MCF 10A (cell line): ENCODE measurements around the gene GSE1. TPM values are rescaled to one million over a fixed set of nuclear protein-coding genes. Genes with fewer than 3 reads are reported as not detected.

Source experiments
- BruUV-seq: library from RNA; stranded (reverse); fragments of 400-500 nt; replicated peaks from 2 replicates; lab custom pipeline; 2021; lab: Mats Ljungman, UMichigan
- CTCF ChIA-PET: fragments of 300-600 bp; sonication (Branson Sonifier 250); formaldehyde crosslinking; extraction: SDS; loops from one replicate; lab custom pipeline; 2021; ENCODE audit warnings: antibody characterized with exemption, inconsistent platforms; lab: Yijun Ruan, JAX
- POLR2A ChIA-PET: fragments of 300-600, 350-650 bp; sonication (Branson Sonifier 250); formaldehyde crosslinking; extraction: SDS; loops from one replicate; lab custom pipeline; 2020; ENCODE audit warnings: antibody characterized with exemption, inconsistent platforms; lab: Yijun Ruan, JAX
- DNase-seq: peaks from one replicate; pipeline ENCODE4 v3.0.0-alpha.2; 2018; ENCODE audit not compliant: unreplicated experiment
- H3K27ac Mint-ChIP-seq: one replicate; pipeline ENCODE4 v1.8.0; 2022; ENCODE audit warnings: mild to moderate bottlenecking, low read depth, mixed read lengths; ENCODE audit not compliant: unreplicated experiment
- H3K27me3 Mint-ChIP-seq: one replicate; pipeline ENCODE4 v1.8.0; 2022; ENCODE audit warnings: mixed read lengths; ENCODE audit not compliant: insufficient read depth, unreplicated experiment
- H3K36me3 Mint-ChIP-seq: one replicate; pipeline ENCODE4 v1.8.0; 2022; ENCODE audit warnings: mild to moderate bottlenecking, moderate library complexity, mixed read lengths; ENCODE audit not compliant: insufficient read depth, unreplicated experiment
- H3K4me1 Mint-ChIP-seq: one replicate; pipeline ENCODE4 v1.8.0; 2022; ENCODE audit warnings: mixed read lengths; ENCODE audit not compliant: insufficient read depth, unreplicated experiment
- H3K4me3 Mint-ChIP-seq: one replicate; pipeline ENCODE4 v1.8.0; 2022; ENCODE audit warnings: mild to moderate bottlenecking, moderate library complexity, mixed read lengths; ENCODE audit not compliant: unreplicated experiment
- H3K9me3 Mint-ChIP-seq: one replicate; pipeline ENCODE4 v1.8.0; 2022; ENCODE audit warnings: mixed read lengths; ENCODE audit not compliant: unreplicated experiment
- CTCF ChIP-seq: fragments of 200-600 bp; IDR thresholded peaks from one replicate; pipeline ENCODE4 v1.8.0; 2022; ENCODE audit warnings: antibody characterized with exemption, mild to moderate bottlenecking; ENCODE audit not compliant: unreplicated experiment
- intact Hi-C: fragments of 100-400 bp; cut with micrococcal nuclease; formaldehyde crosslinking; loops from 2 replicates; pipeline ENCODE4 v1.14.1; 2022
- total RNA-seq: library from RNA; stranded (reverse); gene quantifications from 2 replicates; pipeline ENCODE4 v1.2.3, GENCODE V29; 2022

Gene GSE1
- total RNA-seq, 1 experiment from 2014 or later, result 52.9 TPM

- POLR2A ChIA-PET, result no interaction called here
- no peak for DNase-seq
- Mint-ChIP-seq H3K27me3 (no peaks in the 10 kb centered on the region), H3K4me1 (peaks cover 8% of the 10 kb centered on the region), H3K27ac (no peak overlapping the region), H3K4me3 (no peak overlapping the region), H3K36me3 (peaks cover 13% of the 10 kb centered on the region), H3K9me3 (no peaks in the 10 kb centered on the region)
- TF ChIP-seq CTCF, result no peak
- intact Hi-C loops, result no loop called here
- CTCF ChIA-PET, result interaction anchor here (0.6 kb wide), 1 partner anchor 15 kb away, joined by 4 read pairs; no protein-coding TSS in a partner anchor
- no TSS peak for BruUV-seq
These were observed 47.8 kb upstream of the GSE1 start for GRCh38 chr16:85565340-85565739.

DNA sequence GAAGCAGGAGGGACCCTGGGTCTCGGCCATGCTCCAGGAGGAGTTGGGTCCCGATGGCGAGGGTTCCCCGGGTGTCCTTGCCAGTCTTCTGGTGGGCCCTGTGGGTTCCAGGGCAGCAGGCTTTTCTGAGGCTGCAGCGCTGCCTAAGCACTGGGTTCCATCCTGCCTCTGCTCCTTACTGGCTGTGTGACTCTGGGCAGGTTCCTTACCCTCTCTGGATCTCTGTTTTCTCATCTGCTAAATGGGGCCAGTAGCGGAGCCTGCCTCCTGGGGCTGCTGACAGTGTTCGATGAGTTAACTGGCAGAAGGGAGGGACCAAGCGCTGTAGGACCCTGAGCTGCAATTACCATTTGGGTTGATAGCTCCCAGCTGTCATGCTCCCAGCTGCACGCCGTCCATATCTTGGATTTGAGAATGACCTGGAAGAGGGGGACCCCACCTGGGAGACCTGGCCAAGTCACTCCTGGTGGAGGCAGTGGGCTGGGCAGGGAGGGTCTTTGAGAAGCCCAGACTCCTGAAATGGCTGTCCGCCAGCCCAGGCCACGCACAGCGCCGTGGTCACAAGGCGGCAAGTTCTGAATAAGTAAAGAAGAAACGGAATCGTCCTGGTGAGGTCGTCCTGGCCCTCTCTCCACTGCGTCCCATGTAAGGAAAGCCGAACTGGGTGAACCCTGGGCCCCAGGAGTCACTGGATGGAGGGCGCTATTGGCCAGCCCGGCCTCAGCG lies 47.2 kb upstream of the GSE1 start:
- DNase-seq, result no peak
- no peak overlapping the region for H3K27ac Mint-ChIP-seq
- peaks cover 17% of the 10 kb centered on the region for H3K36me3 Mint-ChIP-seq
- no peaks in the 10 kb centered on the region for H3K27me3 Mint-ChIP-seq
- H3K4me3 Mint-ChIP-seq, result no peak overlapping the region
- TF ChIP-seq CTCF, result no peak
- intact Hi-C loops, result no loop called here
- no peaks in the 10 kb centered on the region for H3K9me3 Mint-ChIP-seq
- H3K4me1 Mint-ChIP-seq, result peaks cover 8% of the 10 kb centered on the region
- CTCF ChIA-PET, result no interaction called here
- POLR2A ChIA-PET, result no interaction called here
- BruUV-seq, result no TSS peak

DNA sequence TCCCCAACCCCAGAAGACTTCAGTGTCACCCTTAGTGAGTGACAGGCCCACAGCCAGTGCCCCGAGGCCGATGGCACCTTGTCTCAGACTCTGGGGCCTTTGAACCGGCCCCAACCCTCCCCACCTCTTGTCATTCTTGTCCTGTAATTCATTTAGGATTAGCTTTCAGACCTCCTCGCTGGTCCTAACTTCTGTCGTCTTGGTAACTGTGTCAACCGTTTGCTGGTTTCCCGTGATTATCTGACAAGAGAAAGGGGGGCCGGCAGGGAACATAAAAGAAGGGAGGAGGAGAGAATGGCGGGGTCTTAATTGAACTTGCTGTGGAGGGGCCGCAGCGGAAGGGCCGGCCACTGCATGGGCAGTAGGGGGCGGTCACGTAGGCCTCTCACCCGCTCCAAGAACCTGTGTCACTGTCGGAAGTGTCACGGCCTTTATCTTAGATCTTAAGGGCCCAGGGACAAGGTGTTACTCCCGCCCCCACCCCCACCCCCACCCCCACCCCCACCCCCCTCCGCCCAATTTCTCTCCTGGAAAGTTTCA lies 46.5 kb upstream of the GSE1 start:
- H3K4me1 Mint-ChIP-seq, result peaks cover 8% of the 10 kb centered on the region
- H3K27me3 Mint-ChIP-seq, result no peaks in the 10 kb centered on the region
- no peak overlapping the region for H3K27ac Mint-ChIP-seq
- DNase-seq, result no peak
- no TSS peak for BruUV-seq
- ChIA-PET POLR2A (no interaction called here), CTCF (interaction anchor here (0.6 to 1.0 kb wide), 2 partner anchors 147 to 244 kb away, joined by 3 to 5 read pairs; no protein-coding TSS in a partner anchor)
- H3K9me3 Mint-ChIP-seq, result no peaks in the 10 kb centered on the region
- peaks cover 17% of the 10 kb centered on the region for H3K36me3 Mint-ChIP-seq
- H3K4me3 Mint-ChIP-seq, result no peak overlapping the region
- intact Hi-C loops, result no loop called here
- TF ChIP-seq CTCF, result no peak

DNA sequence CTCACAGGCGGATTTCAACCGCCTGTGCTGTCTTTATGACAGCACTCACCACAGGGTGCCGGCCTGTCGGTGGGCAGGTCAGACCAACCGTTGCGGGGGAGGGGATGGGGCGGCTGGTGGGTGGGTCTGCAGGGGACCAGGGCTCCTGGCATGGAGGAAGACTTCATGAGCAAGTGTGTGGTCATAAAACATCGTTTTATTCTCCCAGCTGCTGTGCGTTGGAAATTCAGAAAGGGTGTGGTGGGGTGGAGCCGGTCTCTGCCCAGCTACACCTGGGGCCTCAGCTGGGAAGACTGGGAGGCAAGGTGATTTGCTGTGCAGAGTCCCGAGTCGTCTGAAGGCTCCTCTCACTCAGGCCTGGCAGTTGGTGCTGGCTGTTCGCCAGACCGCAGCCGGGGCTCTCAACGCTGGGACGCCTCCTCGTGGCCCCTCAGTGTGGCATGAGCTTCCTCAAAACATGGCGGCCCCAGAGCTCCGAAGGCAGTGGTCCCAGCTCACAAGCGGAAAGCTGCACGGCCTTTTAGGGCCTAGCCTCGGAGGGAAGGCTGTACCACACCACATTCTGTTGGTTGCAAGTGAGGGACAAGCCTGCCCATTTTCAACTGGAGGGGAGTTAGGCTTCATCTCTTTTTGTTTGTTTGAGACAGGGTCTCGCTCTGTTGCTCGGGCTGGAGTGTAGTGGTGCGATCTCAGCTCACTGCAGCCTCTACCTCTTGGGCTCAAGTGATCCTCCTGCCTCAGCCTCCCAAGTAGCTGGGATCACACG lies 45.8 kb upstream of the GSE1 start:
- ChIA-PET POLR2A (interaction anchor here (1.2 kb wide), 1 partner anchor 10 kb away, joined by 3 read pairs; no protein-coding TSS in a partner anchor), CTCF (interaction anchor here (0.6 to 1.0 kb wide), 2 partner anchors 147 to 245 kb away, joined by 3 to 5 read pairs; no protein-coding TSS in a partner anchor)
- no TSS peak for BruUV-seq
- H3K9me3 Mint-ChIP-seq, result no peaks in the 10 kb centered on the region
- H3K4me3 Mint-ChIP-seq, result no peak overlapping the region
- peaks cover 13% of the 10 kb centered on the region for H3K4me1 Mint-ChIP-seq
- no peak overlapping the region for H3K27ac Mint-ChIP-seq
- no peaks in the 10 kb centered on the region for H3K27me3 Mint-ChIP-seq
- no peak for DNase-seq
- no peak for TF ChIP-seq CTCF
- H3K36me3 Mint-ChIP-seq, result peaks cover 17% of the 10 kb centered on the region
- intact Hi-C loops, result no loop called here
